Muscle of arm (tissue), 12 donors: Measurements from ENCODE around the gene TMC3. TPM values are rescaled to one million over a fixed set of nuclear protein-coding genes. Genes with fewer than 3 reads are reported as not detected.

Experiments used
- DNase-seq: peaks from one replicate; pipeline ENCODE4 v3.0.0-alpha.2; 2013
- polyA plus RNA-seq, 12 donors: library from polyadenylated mRNA; unstranded; fragments of 120-200 nt; gene quantifications; one replicate each; pipeline ENCODE4 v1.2.1, GENCODE V29; 2013; ENCODE audit not compliant: insufficient read length in 12 of 12

TMC3 gene
- polyA plus RNA-seq, 12 donors = 0.04 to 0.19 (median 0.10) TPM; not detected in 3

DNA sequence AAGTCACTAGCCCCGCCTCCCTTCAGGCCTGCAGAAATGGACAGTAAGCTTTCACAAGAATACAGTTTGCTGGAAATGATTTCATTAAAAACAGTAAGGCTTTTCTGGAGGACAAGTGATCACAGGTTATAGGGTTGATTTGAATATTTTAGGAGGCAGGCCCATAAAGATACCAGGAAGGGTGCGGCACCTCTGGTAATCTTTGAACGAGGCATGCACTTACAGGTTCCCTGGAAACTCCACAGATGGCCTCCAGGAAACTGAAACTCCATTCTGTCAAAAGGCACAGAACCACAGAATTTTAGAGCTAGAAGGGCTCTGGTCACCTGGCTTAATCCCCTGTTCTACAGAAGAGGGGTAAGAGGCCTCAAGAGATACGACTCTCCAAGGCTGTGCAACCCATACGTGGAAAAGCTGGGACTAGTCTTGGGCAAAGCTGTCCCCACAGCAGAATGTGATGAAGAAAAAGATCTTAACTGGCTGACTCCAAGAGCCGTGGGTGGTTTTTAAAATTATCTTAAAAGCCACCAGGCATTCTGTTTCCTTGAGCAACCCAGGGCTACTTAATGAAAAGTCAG, 51.2 kb downstream of the TMC3 start:
- no peak for DNase-seq

DNA sequence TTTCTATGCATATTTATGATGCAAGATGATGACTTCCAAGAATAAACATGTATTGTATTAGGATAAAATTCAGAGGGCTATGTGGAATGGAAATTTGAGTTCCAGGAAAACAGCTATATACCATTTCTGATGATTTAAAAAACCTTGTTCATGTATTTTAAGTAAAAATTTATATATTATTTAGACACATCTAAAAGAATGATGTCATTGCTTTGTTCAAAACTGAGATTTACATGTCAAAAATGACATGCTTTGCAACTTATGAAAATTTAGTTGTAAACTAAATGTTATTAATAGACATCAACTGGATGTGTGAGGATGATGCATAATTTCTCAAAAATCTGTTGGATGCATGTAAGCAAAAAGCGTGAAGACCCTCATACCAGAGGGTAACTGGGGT, 52.3 kb downstream of the TMC3 start:
- DNase-seq = no peak

DNA sequence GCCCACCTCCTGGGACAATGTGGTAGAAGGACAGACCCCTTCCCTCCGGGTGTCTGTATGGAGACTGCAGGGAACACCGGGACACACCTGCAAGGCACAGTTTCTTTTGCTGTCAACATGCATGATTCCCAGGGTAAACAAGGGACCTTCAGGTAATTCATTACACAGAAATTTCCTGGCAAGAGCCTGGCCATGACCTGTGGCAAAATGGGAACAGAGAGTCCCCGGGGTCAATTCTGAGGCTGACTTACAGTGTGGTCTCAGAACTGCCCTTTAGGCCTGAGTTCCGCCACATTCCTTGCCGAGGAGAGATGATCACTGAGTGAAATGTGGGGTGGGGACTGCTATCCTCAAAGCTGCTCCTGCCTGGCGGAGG, 56.4 kb downstream of the TMC3 start:
- DNase-seq = no peak

DNA sequence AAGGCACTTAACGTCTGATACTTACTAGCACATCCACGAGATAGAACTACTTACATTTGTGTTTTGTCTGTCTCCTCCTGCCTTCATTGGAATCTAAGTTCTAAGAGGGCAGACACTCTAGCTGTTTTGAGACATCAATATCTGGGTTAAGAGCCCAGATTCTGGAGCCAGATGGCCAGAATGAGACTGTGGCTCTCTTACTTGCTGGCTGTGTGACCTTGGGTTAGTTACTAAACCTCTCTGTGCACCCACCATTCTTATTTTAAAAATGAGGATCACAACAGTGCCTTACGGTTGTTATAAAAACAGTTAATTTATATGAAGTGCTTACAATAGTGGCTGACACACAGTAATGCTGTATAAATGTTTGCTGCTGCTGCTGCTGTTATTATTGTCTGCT, 57.7 kb downstream of the TMC3 start:
- DNase-seq = no peak

DNA sequence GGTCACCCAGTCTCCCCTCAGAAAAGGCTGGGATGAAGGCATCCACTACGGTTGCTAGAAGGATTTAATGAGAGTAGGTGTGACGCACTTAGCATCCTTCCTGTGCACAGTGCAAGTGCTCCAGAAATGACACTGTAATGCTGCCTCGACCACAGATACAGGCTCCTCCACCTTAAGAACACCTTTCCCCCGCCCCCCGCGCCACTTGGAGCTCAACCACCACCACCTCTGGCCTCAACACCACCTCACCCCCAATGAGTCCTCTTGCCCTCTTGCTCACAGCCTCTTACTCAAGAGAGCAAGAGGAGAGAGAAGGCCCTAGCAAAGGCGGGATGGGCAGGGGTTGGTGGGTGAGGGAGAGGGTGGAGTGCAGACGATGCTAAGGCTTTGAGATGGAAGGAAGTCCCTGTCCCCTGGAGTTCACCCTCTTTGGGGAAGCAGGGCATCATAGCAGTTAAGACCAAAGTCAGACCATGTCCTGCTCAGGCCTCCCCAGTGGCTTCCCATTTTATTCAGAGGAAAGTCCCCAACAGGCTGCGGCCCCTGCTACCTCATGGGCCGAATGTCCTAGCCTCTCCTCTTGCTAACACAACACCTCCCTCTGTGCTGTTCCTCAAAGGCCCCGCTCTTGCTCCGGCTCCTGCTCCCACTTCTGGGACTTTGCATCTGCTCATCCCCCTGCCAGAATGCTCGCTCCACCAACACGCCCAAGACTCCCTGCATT, 58.4 kb downstream of the TMC3 start:
- DNase-seq = no peak

DNA sequence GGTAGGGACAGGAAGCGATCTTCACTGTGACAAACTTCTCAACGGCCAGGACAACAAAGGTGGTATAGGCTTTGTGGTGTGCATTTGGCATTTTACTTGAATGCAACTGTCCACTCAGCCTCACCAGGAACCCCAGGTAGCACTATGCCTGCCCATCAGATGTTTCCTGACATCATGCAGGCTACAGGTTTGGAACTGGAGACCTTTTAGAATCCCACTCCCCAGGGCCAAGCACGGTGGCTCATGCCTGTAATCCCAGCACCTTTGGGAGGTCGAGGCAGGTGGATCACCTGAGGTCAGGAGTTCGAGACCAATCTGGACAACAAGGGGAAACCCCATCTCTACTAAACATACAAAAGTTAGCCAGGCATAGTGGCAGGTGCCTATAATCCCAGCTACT, 59.6 kb downstream of the TMC3 start:
- DNase-seq = no peak

DNA sequence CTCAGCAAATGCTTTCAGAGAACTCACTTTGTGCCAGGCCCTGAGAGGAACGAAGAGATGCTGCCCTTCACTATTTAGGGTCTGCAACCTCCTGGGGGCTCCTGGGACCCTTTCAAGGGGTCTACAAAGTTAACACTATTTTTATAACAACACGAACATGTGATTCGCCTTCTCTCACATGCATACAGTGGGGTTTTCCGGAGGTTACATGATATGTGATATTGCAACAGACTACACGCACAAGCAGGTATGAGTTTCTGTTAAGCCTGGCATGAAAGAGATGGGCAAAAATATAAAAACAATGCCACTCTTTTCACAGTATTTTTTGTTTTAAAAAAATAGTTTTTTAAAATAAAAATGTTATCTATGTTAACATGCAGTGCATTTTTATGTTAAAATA, 60.3 kb downstream of the TMC3 start:
- DNase-seq = no peak

DNA sequence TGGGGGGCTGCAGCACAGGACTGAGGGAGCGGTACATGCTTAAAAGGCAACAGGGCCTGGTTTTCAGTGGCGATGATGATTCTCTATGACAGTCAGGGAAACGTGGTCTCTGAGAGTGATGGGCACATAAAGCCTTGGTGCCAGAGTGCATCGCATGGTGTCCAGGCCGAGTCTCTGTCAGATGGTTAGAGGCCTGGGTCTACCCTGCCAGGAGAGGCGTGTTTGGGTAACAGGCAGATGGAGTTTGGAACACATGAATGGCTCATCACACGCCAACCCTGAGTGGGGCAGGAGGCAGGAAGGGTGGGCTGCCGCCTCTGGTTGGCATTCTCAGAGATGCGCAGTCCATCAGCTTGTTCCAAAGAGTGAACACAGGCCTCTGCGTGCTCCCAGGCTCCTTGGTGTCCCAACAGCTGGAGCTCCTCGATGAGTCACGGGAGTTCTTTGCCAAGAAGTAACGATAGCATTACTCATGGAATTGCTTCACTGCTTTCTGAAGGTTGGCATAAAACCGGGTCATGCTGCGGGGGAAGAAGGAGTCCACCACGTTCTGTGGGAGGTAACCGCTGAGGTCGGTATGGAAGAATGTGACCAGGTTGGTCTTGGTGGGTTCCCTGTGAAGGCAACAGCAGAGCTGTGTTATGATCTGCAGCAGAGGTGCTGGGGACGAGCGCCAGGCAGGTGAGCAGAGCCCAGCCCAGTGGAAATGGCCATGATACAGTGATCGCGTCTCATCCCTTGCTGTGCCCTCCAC, 61.0 kb downstream of the TMC3 start:
- DNase-seq = peak; percentile 36

DNA sequence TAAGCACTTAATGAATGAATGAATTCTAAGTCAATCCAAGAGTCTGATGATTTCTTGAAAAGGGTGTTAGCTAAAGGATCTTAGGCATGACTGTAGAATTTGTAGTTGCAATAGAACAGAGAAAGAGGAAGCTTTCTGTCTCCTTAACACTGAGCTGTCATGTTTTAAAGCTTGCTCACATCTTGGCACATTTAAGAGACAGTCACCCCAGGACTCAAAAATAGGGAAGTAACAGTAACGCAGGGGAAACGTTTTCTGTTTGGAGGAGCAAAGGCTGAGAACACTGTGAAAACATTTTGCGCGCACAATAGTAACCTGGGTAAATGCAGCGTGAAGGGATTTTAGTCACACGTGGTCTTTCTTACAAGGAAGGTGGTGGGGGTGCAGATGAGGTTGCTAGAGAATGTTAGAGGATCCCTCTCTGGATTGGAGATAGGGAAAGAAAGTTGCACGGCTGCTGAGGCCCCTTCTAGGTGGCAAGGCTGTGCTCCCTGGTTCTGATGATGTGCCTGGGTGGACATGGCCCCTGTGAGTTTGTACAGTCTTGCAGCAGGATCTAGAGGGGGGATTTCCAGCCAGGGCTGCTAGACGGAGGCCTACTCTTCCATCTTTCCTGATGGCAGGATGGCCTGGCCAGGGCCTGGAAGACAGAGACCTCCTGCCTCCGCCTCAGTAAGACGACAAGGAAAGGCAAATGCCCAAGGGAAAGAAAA, 62.1 kb downstream of the TMC3 start:
- no peak for DNase-seq

DNA sequence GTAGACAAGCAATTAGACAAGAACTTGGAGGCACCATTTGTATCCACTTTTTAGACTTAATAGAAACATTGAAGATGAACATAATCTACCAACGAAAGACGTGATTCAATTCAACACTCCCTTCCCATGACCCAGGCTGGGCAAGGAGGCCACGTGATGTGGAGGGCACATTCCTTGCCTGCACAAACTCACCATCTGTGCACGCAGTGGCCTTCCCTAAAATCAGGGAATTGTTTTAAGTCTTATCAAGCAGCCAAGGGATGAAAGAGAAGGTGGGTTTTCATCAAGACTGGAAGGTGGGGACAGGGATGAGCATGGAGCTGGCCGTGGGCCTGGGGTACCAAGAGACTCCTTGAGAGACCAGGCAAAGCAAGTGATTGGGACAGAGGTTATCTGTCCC, 63.5 kb downstream of the TMC3 start:
- no peak for DNase-seq

DNA sequence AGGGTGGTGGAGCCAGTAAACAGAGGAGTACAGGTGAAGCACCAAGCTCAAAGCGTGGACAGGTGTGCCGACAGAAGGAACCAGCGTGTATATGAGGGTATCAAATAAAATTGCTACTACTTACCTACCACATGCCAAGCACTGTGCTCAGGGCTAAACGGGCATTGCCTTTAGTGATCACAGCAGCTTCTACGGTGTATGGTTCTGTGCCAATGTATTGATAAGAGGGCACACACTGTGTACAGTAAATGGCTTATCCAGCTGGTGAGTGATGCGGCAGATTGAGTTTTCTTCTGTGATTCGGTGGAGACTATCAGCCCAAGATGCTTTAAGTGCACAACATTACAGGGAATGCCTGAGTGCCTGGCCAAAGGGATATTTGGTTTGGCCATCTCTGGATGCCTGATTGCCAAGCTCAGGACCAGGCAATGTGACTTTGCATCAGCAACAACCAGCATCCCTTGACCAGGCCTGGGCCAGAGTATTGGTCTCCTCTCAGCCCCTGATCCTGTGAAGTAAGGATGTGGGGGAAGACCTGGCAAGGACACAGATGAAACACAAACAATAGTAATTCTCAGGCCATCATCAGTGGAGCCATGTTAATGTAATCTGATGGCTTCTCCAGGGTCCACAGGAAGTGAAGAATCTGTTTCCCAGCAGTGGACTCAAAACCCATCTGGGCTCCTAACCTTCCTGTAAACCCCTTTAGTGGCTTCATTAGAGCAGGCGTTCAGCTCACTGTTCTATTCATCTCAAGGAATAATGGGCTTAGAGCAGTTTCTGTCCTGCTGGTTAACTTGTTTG, 64.2 kb downstream of the TMC3 start:
- DNase-seq = no peak

DNA sequence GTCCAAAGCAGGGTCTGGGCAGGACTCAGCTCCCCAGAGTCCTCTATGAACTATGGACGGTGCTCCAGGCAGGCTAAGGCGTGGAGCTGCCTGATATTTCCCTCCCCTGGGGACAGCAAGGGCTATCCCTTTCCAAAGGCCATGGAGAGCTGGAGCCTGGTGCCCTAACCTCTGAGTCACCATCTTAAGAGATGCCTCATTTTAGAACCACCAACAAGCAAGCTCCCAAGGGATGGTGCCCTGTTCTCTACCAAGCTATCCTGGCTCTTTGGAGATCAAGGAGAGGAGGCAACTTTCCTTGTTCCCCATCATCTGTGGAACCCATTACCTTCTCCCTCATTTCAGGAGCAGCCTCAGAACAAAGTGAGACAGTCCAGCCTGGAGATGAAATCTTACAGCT, 65.8 kb downstream of the TMC3 start:
- no peak for DNase-seq

DNA sequence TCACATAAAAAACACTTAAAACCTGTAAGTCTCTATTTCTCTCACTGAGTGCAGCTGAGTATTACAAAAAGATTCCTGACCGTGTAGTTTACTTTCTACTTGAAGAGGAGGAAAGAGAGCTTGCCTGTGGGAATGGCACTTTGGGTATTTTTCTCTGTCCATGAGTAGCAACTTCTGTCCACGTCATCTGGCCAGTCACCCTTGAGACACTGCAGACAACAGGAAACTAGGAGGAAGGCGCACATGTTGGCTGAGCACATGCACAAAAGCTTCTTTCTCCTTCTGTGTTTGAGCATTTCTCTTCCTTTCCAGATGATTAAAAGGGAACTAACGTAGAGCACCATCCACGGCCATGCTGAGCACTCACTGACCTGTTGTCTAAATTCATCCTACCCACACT, 69.8 kb downstream of the TMC3 start:
- peak; percentile 41 for DNase-seq

DNA sequence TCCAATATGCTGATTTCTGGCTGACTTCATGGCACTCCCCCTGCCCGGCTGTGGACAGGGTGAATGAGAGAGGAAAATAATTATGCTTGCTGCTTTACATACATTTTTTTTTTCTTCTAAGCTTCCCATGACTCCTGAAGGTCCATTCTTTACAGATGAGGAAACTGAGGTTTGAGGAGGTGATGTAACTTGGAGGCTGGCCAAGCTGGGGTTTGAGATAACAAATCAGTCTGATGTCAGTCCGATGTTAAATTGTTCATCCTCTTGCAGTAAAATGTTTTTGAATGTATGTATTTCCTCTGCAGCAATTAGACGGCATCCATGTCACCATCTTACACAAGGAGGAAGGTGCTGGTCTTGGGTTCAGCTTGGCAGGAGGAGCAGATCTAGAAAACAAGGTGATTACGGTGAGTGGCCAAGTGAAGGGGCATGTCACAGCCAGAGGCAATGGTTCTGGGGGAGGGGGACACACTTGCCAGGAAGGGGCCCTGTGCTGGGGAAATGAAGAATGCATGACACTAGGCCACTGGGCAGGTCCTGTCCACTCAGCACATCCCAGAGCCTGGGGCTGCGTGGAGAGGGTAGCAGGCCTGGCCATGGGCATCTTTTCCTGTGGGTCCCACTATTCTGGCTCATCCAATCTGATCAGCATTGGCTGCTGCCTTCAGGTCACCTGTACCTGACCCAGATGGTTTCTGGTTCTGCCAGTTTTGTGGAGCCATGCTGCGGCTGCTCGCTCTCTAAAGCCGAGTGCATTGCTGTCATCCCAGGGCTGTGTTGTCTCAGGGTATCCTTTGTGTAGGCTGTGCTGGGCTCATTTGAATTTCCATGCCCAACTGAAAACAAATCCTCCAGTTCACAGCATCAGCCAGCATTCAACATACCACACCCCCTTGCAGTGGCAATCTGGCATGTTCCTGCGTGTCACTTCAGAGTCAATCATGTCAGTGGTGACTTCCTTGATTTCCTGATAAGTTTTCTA, 70.5 kb downstream of the TMC3 start:
- no peak for DNase-seq

DNA sequence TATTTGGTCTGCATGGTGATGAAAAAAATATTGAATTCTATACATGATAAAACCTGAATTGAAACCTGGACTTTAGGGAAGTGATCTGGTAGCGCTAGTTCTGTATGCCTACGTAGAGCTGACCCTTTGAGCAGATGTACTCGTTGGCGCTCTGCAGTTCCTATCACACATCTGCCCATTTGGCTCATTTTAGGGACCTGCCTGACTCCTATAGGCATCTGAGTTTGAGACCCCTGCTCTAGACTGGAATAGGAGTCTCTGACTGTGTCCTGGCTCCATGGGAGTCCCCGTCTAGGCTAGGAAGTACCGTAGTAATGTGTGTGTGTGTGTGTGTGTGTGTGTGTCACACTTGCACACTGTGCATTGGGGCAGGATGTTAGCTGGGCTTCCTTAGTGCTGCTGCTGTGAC, 71.3 kb downstream of the TMC3 start:
- no peak for DNase-seq

DNA sequence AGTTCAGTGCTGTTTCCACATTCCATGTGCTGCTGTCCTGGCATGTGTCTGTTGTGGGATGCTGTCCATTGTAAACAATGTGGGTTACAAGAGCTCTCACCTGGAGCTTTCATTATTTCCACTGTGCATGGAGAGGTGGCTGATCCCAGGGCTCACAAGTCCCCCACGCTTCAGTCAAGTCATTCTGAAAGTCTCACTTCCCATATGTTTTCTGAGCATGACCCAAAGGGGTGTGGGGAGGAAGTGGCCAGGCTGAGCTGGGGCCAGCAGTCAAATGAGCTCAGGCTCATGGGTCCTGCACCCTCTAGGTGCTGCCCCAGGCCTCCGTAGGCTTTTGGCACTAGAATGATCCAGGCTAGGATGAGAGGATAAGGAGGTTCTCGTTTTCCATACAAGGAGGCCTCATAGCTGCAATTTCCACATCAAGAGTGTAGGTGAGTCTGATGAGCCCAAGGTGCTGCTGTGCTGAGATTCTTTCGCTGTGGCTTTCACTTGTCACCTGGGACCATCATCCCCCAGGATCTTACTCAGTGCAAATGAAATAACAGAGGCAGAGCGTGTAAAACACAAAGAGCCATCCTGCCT, 72.1 kb downstream of the TMC3 start:
- DNase-seq = no peak

DNA sequence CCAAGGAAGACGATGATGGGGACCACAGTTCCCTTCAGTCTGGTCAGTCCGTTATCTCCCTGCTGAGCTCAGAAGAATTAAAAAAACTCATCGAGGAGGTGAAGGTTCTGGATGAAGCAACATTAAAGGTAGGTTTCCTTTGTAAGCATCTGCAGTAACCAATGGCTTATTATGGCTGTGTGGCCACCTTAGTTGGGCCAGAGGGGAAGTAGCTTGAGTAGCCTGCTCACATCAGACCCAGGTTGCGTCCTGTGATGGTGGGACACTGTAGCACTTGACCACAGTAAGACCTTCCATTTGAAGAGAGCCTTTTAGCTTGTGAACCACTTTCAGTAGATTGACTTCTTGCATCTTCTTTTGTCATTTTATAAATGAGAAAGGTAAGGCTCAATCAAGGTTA, 72.6 kb downstream of the TMC3 start:
- no peak for DNase-seq

DNA sequence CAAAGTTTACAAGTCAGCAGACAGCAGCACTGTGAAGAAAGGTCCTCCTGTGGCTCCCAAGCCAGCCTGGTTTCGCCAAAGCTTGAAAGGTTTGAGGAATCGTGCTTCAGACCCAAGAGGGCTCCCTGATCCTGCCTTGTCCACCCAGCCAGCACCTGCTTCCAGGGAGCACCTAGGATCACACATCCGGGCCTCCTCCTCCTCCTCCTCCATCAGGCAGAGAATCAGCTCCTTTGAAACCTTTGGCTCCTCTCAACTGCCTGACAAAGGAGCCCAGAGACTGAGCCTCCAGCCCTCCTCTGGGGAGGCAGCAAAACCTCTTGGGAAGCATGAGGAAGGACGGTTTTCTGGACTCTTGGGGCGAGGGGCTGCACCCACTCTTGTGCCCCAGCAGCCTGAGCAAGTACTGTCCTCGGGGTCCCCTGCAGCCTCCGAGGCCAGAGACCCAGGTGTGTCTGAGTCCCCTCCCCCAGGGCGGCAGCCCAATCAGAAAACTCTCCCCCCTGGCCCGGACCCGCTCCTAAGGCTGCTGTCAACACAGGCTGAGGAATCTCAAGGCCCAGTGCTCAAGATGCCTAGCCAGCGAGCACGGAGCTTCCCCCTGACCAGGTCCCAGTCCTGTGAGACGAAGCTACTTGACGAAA, 74.3 kb downstream of the TMC3 start:
- DNase-seq = no peak

DNA sequence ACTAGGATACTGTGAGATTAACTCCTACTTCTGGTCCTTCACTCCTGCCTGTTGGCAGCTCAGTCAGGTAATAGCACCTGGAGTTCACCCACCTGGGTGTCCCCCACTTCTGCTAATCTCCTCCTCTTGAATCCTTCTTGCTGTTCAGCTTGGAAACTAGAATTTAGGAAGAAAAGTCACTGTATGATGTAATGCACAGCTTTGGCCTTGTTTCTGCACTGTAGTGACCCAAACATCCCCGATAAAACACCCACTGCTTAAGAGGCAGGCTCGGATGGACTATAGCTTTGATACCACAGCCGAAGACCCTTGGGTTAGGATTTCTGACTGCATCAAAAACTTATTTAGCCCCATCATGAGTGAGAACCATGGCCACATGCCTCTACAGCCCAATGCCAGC, 74.9 kb downstream of the TMC3 start:
- DNase-seq = no peak

DNA sequence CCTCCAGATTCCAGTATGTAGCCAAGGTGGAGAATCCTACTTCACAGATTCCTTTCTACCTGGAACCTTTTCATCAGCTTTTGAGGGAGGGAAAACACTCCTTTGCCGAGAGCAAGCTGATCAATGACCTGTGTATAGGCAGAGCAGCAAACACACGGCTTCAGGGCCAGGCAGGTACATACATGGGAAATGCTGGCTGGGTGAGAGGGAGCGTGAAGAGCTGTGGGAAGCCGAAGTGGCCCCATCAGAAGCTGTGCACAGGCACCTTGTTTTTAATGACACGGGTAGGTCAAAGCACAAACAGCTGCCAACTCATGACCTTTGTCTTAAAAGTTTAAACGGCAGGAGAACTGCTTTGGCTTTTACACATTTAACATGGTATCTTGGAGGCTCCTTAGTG, 75.4 kb downstream of the TMC3 start:
- DNase-seq = no peak
